Right lobe of liver (tissue), 6 donors: ENCODE data around the gene RANBP1. TPM values are rescaled to one million over a fixed set of nuclear protein-coding genes. Genes with fewer than 3 reads are reported as not detected.

Source experiments
- ATAC-seq, 4 donors: fragments of 200-7000 bp; cut with Tn5 transposase; one replicate each; pipeline ENCODE4 v1.9.1; 2020; ENCODE audit warnings: mild to moderate bottlenecking in 4 of 4, moderate library complexity in 4 of 4
- DNase-seq, 3 donors: peaks; one replicate each; pipeline ENCODE4 v3.0.0-alpha.2; 2020
- H3K27ac ChIP-seq, 3 donors: fragments of 200-600 bp; one replicate each; pipeline ENCODE4 v1.8.0; 2022
- H3K27me3 ChIP-seq, 2 donors: fragments of 200-600 bp; one replicate each; pipeline ENCODE4 v1.8.0; 2022
- H3K36me3 ChIP-seq, 4 donors: fragments of 200-600 bp; sonication (generic) in 1 of 4; one replicate each; pipeline versions ENCODE4 v1.5.1 to v1.8.0; 2017 to 2022; ENCODE audit warnings: control low read depth in 1 of 4
- H3K4me1 ChIP-seq, 4 donors: fragments of 200-600 bp; sonication (generic) in 1 of 4; one replicate each; pipeline versions ENCODE4 v1.5.1 to v1.8.0; 2017 to 2022; ENCODE audit warnings: control low read depth in 1 of 4
- H3K4me3 ChIP-seq, 3 donors: fragments of 200-600 bp; one replicate each; pipeline ENCODE4 v1.8.0; 2022
- H3K9me3 ChIP-seq, 4 donors: fragments of 200-600 bp; sonication (generic) in 1 of 4; one replicate each; pipeline versions ENCODE4 v1.5.1 to v1.8.0; 2017 to 2022; ENCODE audit warnings: control low read depth in 1 of 4
- POLR2A ChIP-seq: fragments of 450-650 bp; IDR thresholded peaks from one replicate; pipeline ENCODE4 v1.6.1; 2017; ENCODE audit warnings: antibody characterized with exemption, mild to moderate bottlenecking
- WGBS: methylation state at CpG from one replicate; pipeline ENCODE4 v1.1.6; 2018; ENCODE audit warnings: low coverage, low lambda C conversion rate; ENCODE audit not compliant: insufficient coverage; ENCODE audit errors: missing lambda C conversion rate; 5-methylcytosine and 5-hydroxymethylcytosine counted together
- intact Hi-C, 2 donors: fragments of 100-400 bp; cut with DNase I; formaldehyde crosslinking; loops; one replicate each; pipeline versions ENCODE4 v1.11.2 to v1.14.1; 2022
- total RNA-seq, 6 experiments: library from RNA; depleted of rRNA in 2 of 6; stranded (reverse); fragments of >200 nt in 2 of 6; fragmentation: NEBNext Ultra II Directional in 3 of 6; extraction: Animal tissue kit (Norgen Biotek cat#: 25700) in 3 of 6; gene quantifications; one replicate each; pipeline versions ENCODE4 v1.1.0 to v1.2.4, GENCODE V29; 2016 to 2023
- TF ChIP-seq, protein P1 (sequence below), 4 donors: fragments of 200-600 bp in 3 of 4; fragments of 450-650 bp in 1 of 4; IDR thresholded peaks; one replicate each; pipeline versions ENCODE4 v1.5.1 to v1.8.0; 2016 to 2022; ENCODE audit warnings: antibody characterized with exemption in 4 of 4, mild to moderate bottlenecking in 2 of 4
- donor health status: DM: no; HTN: yes; CAD: no.
- donor health status: DM: no; HTN: no; CAD: no.
- donor health status: DM: no; HTN: no; CAD: no.
- donor health status: DM: no; HTN: yes; CAD: no.
- donor health status: DM: no; HTN: yes; CAD: no.

The RANBP1 gene
- total RNA-seq, 6 experiments from 2014 or later = 39.5 to 224 (median 52.2) TPM

DNA sequence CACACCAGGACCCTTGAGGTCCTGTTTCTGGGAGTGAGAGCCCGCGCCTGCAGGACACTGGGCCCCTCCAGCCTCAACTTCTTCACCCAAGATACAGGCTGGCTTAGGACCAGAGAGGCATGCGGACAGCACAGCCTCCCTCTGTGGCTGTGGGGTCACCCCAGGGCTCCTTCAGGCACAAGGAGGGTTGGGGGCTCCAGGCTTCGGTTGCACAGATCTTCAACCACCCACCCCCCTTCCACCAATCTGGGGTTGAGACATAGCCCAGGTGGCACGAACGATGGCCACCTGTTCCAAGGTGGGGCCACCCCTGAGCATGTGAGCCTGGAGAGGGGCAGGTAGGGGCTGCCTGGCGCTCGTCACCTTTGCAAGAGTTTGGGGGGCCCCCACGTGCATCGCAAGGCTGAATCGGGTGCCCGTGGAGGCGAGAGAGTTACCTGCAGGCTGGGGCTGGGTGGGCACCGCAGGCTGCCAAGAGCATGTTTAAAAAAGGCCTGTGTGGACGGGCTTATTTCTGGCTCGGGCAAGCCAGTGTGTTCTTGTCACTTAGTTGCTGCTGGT lies 16.9 kb downstream of the RANBP1 start:
- Histone ChIP-seq H3K27ac (no peak overlapping the region), H3K9me3 (no peaks in the 10 kb centered on the region), H3K36me3 (no peaks in the 10 kb centered on the region), H3K4me3 (peak overlapping the region; percentile 53 to 96 (median 87)), H3K27me3 (no peaks in the 10 kb centered on the region), H3K4me1 (peaks cover 0 to 29% (median 14%) of the 10 kb centered on the region in 4 donors)
- no peak for TF ChIP-seq POLR2A
- TF ChIP-seq, protein P1, sequence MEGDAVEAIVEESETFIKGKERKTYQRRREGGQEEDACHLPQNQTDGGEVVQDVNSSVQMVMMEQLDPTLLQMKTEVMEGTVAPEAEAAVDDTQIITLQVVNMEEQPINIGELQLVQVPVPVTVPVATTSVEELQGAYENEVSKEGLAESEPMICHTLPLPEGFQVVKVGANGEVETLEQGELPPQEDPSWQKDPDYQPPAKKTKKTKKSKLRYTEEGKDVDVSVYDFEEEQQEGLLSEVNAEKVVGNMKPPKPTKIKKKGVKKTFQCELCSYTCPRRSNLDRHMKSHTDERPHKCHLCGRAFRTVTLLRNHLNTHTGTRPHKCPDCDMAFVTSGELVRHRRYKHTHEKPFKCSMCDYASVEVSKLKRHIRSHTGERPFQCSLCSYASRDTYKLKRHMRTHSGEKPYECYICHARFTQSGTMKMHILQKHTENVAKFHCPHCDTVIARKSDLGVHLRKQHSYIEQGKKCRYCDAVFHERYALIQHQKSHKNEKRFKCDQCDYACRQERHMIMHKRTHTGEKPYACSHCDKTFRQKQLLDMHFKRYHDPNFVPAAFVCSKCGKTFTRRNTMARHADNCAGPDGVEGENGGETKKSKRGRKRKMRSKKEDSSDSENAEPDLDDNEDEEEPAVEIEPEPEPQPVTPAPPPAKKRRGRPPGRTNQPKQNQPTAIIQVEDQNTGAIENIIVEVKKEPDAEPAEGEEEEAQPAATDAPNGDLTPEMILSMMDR (IDR thresholded peaks at IDR 0.05) = no peak
- intact Hi-C loops = no loop called here
- ATAC-seq (no peak), DNase-seq (no peak)
- 80% methylated on average over 2 of the region's 16 CpGs for WGBS

GRCh38 chr22:20133930-20134549 lies 18.1 kb downstream of the RANBP1 start:
- no CpG with 5 or more reads among the region's 12 CpGs for WGBS
- TF ChIP-seq, protein P1 (IDR thresholded peaks at IDR 0.05) = no peak
- TF ChIP-seq POLR2A = no peak
- Histone ChIP-seq H3K4me3 (no peak overlapping the region), H3K27me3 (no peaks in the 10 kb centered on the region), H3K4me1 (peaks cover 0 to 19% (median 9%) of the 10 kb centered on the region in 4 donors), H3K27ac (no peak overlapping the region), H3K36me3 (no peaks in the 10 kb centered on the region), H3K9me3 (no peaks in the 10 kb centered on the region)
- ATAC-seq (no peak), DNase-seq (no peak)
- intact Hi-C loops = no loop called here

GRCh38 chr22:20135265-20135664 lies 19.4 kb downstream of the RANBP1 start:
- H3K36me3 ChIP-seq = no peaks in the 10 kb centered on the region
- peaks cover 0 to 9% (median 4%) of the 10 kb centered on the region in 4 donors for H3K4me1 ChIP-seq
- ATAC-seq (no peak), DNase-seq (no peak)
- H3K27ac ChIP-seq = no peak overlapping the region
- H3K27me3 ChIP-seq = no peaks in the 10 kb centered on the region
- no peak for TF ChIP-seq POLR2A
- TF ChIP-seq, protein P1 (IDR thresholded peaks at IDR 0.05) = no peak
- intact Hi-C loops = no loop called here
- WGBS = no CpG with 5 or more reads among the region's 4 CpGs
- no peaks in the 10 kb centered on the region for H3K9me3 ChIP-seq
- H3K4me3 ChIP-seq = no peak overlapping the region

DNA sequence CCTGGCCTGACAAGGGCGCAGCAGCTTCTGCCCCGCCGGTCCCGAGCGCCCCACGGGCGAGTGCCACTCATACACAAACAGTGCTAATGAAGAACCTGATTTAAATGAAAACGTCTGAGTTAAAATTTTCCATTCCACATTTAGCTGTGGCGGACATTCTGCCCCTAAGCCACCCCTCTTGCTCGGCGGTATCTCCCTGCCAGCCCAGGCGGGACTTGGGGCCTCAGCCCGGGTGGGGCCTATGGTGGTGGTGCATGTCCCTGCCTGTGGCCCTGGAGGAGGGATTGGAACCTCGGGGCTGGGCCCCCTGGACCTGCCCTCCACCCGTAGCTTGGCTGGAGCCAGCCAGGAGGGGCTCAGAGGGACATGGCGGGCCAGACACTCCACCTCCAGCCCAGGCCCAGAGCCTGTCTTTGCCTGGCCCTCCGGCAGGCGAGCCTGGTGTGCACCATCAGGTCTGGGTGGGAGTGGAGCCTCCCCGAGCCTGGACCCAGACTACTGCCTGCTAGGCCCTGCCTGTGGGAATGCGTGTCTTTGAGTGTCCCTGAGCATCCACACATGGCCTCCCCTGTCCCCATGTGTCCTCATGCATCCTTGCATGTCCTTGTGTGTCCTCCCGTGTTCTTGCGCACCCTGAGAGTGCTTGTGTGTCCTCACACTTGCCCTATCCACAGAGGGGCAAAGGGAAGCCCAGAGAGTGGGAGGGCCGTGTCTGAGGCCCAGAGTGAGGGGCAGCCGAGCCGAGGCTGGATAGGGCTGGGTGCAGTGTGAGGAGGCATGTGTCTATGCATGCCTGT lies 20.1 kb downstream of the RANBP1 start:
- intact Hi-C loops = no loop called here
- H3K4me3 ChIP-seq = no peak overlapping the region
- no CpG with 5 or more reads among the region's 25 CpGs for WGBS
- no peak overlapping the region for H3K27ac ChIP-seq
- no peaks in the 10 kb centered on the region for H3K36me3 ChIP-seq
- no peak for DNase-seq
- H3K4me1 ChIP-seq = peaks cover 0 to 9% (median 4%) of the 10 kb centered on the region in 4 donors
- TF ChIP-seq, protein P1 (IDR thresholded peaks at IDR 0.05) = no peak
- TF ChIP-seq POLR2A = no peak
- no peaks in the 10 kb centered on the region for H3K27me3 ChIP-seq
- ATAC-seq = no peak
- H3K9me3 ChIP-seq = no peaks in the 10 kb centered on the region
